AG09319 (cell line): ENCODE data around the gene SIGLEC14.
"Not testable (repeated sequence)": the region's sequence is repeated elsewhere in the genome, so short reads cannot be mapped to it uniquely, and the experiment has no call there.

Experiments used
- DNase-seq: peaks from one replicate; pipeline ENCODE4 v3.0.0-alpha.2; 2010; ENCODE audit warnings: low read depth; ENCODE audit errors: extremely low read depth
- CTCF ChIP-seq: IDR thresholded peaks from 2 replicates; pipeline ENCODE4 v1.5.1; 2011; ENCODE audit warnings: low read depth, mild to moderate bottlenecking, inconsistent platforms, low read length, moderate library complexity

SIGLEC14 gene

GRCh38 chr19:51646730-51647129, at the start of gene SIGLEC14:
TSS of gene SIGLEC14 (minus strand) at chr19:51646825. CDS start at chr19:51646759, 66 bp downstream.
- DNase-seq = not testable (repeated sequence)

GRCh38 chr19:51695702-51696315, 49.2 kb upstream of the SIGLEC14 start:
- TF ChIP-seq CTCF = no peak

GRCh38 chr19:51695088-51695487, 48.5 kb upstream of the SIGLEC14 start:
- no peak for TF ChIP-seq CTCF
- DNase-seq = no peak

More at GRCh38 chr19:51695702-51696315, 49.2 kb upstream of the SIGLEC14 start:
- no peak for DNase-seq

GRCh38 chr19:51694318-51695085, 47.9 kb upstream of the SIGLEC14 start:
- TF ChIP-seq CTCF = no peak
- DNase-seq = no peak

- TF ChIP-seq CTCF = no peak
Observed at GRCh38 chr19:51693819-51694218, 47.2 kb upstream of the SIGLEC14 start.

GRCh38 chr19:51693260-51693659, 46.6 kb upstream of the SIGLEC14 start, which contains the start of gene SPACA6:
TSS of gene SPACA6 (plus strand) at chr19:51693330. CDS start at chr19:51693527, 197 bp downstream.
- TF ChIP-seq CTCF = no peak
- DNase-seq = no peak

More at GRCh38 chr19:51693819-51694218, 47.2 kb upstream of the SIGLEC14 start:
- no peak for DNase-seq

- no peak for TF ChIP-seq CTCF
- no peak for DNase-seq
Observed at GRCh38 chr19:51692468-51692867, 45.8 kb upstream of the SIGLEC14 start.
